HEK293 (cell line): ENCODE measurements around the gene MAP3K8.
"Not testable (repeated sequence)": the region's sequence is repeated elsewhere in the genome, so short reads cannot be mapped to it uniquely, and the experiment has no call there.

Experiments used
- CTCF ChIA-PET: fragments of 350-600 bp; formaldehyde crosslinking; extraction: SDS; loops from one replicate; lab custom pipeline; 2021; ENCODE audit warnings: antibody characterized with exemption; lab: Yijun Ruan, JAX
- POLR2A ChIA-PET: fragments of 300-600 bp; formaldehyde crosslinking; extraction: SDS; loops from one replicate; lab custom pipeline; 2020; ENCODE audit warnings: antibody characterized with exemption, inconsistent platforms; lab: Yijun Ruan, JAX
- H3K27ac ChIP-seq: fragments of 200-500 bp; sonication (Bioruptor generic); 2 replicates; pipeline ENCODE4 v1.5.1; 2014; ENCODE audit warnings: low read depth, low read length, control low read depth, inconsistent platforms; ENCODE audit errors: extremely low read depth
- H3K36me3 ChIP-seq, 2 experiments: fragments of 200-500 bp in 1 of 2; sonication (Bioruptor generic) in 1 of 2; 1 replicate in 1 of 2; 2 replicates in 1 of 2; pipeline ENCODE4 v1.5.1; 2014 to 2017; ENCODE audit warnings: inconsistent platforms in 2 of 2, low read length in 2 of 2; ENCODE audit not compliant: control insufficient read depth in 2 of 2, insufficient read depth in 1 of 2
- H3K4me1 ChIP-seq: fragments of 200-500 bp; sonication (Bioruptor generic); 2 replicates; pipeline ENCODE4 v1.5.1; 2014; ENCODE audit warnings: mild to moderate bottlenecking, low read length, inconsistent platforms; ENCODE audit not compliant: control insufficient read depth, insufficient read depth
- H3K4me3 ChIP-seq: 2 replicates; pipeline ENCODE4 v1.5.1; 2011; ENCODE audit warnings: low read depth, mild to moderate bottlenecking, control low read depth, low read length, moderate library complexity
- H3K9me3 ChIP-seq: fragments of 200-500 bp; sonication (Bioruptor generic); 2 replicates; pipeline ENCODE4 v1.5.1; 2014; ENCODE audit warnings: low read depth, low read length, inconsistent platforms; ENCODE audit not compliant: control insufficient read depth, insufficient read depth
- FEZF1 ChIP-seq: fragments of 450-650 bp; formaldehyde crosslinking; IDR thresholded peaks from 2 replicates; pipeline ENCODE4 v1.5.1; 2016; ENCODE audit warnings: missing biosample characterization, missing genetic modification characterization
- GLIS1 ChIP-seq: fragments of 450-650 bp; formaldehyde crosslinking; IDR thresholded peaks from 2 replicates; pipeline ENCODE4 v1.5.1; 2016; ENCODE audit warnings: missing biosample characterization, missing genetic modification characterization
- HOXD13 ChIP-seq: sonication (generic); formaldehyde crosslinking; IDR thresholded peaks from 2 replicates; pipeline ENCODE4 v1.8.0; 2022; ENCODE audit warnings: missing genetic modification reagents, borderline replicate concordance
- IKZF3 ChIP-seq: fragments of 450-650 bp; IDR thresholded peaks from 2 replicates; pipeline ENCODE4 v1.5.0; 2018; ENCODE audit warnings: missing biosample characterization, mild to moderate bottlenecking, missing genetic modification characterization, moderate library complexity
- KLF1 ChIP-seq: fragments of 450-650 bp; formaldehyde crosslinking; IDR thresholded peaks from 2 replicates; pipeline ENCODE4 v1.5.1; 2016; ENCODE audit warnings: missing biosample characterization, missing genetic modification characterization
- KLF10 ChIP-seq: fragments of 450-650 bp; IDR thresholded peaks from 2 replicates; pipeline ENCODE4 v1.5.1; 2018; ENCODE audit warnings: missing biosample characterization, mild to moderate bottlenecking, missing genetic modification characterization
- MYNN ChIP-seq: fragments of 450-650 bp; formaldehyde crosslinking; IDR thresholded peaks from 2 replicates; pipeline ENCODE4 v1.5.1; 2016; ENCODE audit warnings: missing biosample characterization, missing genetic modification characterization, borderline replicate concordance
- PATZ1 ChIP-seq: fragments of 450-650 bp; formaldehyde crosslinking; IDR thresholded peaks from 2 replicates; pipeline ENCODE4 v1.5.1; 2016; ENCODE audit warnings: missing biosample characterization, missing genetic modification characterization
- PRDM10 ChIP-seq: fragments of 450-650 bp; formaldehyde crosslinking; IDR thresholded peaks from 2 replicates; pipeline ENCODE4 v1.5.1; 2016; ENCODE audit warnings: missing biosample characterization, missing genetic modification characterization
- PRDM6 ChIP-seq: fragments of 450-650 bp; formaldehyde crosslinking; IDR thresholded peaks from 2 replicates; pipeline ENCODE4 v1.5.1; 2017; ENCODE audit warnings: missing biosample characterization, missing genetic modification characterization
- SP3 ChIP-seq: fragments of 450-650 bp; formaldehyde crosslinking; IDR thresholded peaks from 2 replicates; pipeline ENCODE4 v1.5.1; 2016; ENCODE audit warnings: missing biosample characterization, missing genetic modification characterization
- ZBTB20 ChIP-seq: fragments of 450-650 bp; formaldehyde crosslinking; IDR thresholded peaks from 2 replicates; pipeline ENCODE4 v1.5.1; 2016; ENCODE audit warnings: missing biosample characterization, missing genetic modification characterization
- ZBTB44 ChIP-seq: fragments of 450-650 bp; IDR thresholded peaks from 2 replicates; pipeline ENCODE4 v1.5.1; 2018; ENCODE audit warnings: missing biosample characterization, mild to moderate bottlenecking, missing genetic modification characterization
- ZBTB8A ChIP-seq: fragments of 450-650 bp; formaldehyde crosslinking; IDR thresholded peaks from 2 replicates; pipeline ENCODE4 v1.5.1; 2016; ENCODE audit warnings: missing biosample characterization, missing genetic modification characterization
- ZFP69B ChIP-seq: fragments of 450-650 bp; formaldehyde crosslinking; IDR thresholded peaks from 2 replicates; pipeline ENCODE4 v1.5.1; 2016; ENCODE audit warnings: missing biosample characterization, missing genetic modification characterization
- ZIC2 ChIP-seq: fragments of 450-650 bp; formaldehyde crosslinking; IDR thresholded peaks from 2 replicates; pipeline ENCODE4 v1.5.1; 2016; ENCODE audit warnings: missing biosample characterization, missing genetic modification characterization
- ZNF335 ChIP-seq: fragments of 450-650 bp; formaldehyde crosslinking; conservative IDR thresholded peaks from 2 replicates; pipeline ENCODE4 v1.5.1; 2016; ENCODE audit warnings: missing biosample characterization, missing genetic modification characterization
- ZNF423 ChIP-seq: fragments of 450-650 bp; formaldehyde crosslinking; IDR thresholded peaks from 2 replicates; pipeline ENCODE4 v1.5.1; 2016; ENCODE audit warnings: missing biosample characterization, missing genetic modification characterization
- ZNF664 ChIP-seq: fragments of 450-650 bp; formaldehyde crosslinking; IDR thresholded peaks from 2 replicates; pipeline ENCODE4 v1.5.1; 2016; ENCODE audit warnings: missing biosample characterization, missing genetic modification characterization
- ZSCAN30 ChIP-seq: fragments of 450-650 bp; IDR thresholded peaks from 2 replicates; pipeline ENCODE4 v1.5.1; 2018; ENCODE audit warnings: missing biosample characterization, mild to moderate bottlenecking, missing genetic modification characterization, moderate library complexity
- ZXDB ChIP-seq: fragments of 450-650 bp; formaldehyde crosslinking; IDR thresholded peaks from 2 replicates; pipeline ENCODE4 v1.5.1; 2016; ENCODE audit warnings: missing biosample characterization, missing genetic modification characterization

MAP3K8 gene

GRCh38 chr10:30435499-30436167 is 1.6 kb downstream of the MAP3K8 start:
- Histone ChIP-seq H3K36me3 (peaks cover 0 to 20% of the 10 kb centered on the region in 2 experiments; a peak in 2 of 3 replicates), H3K4me1 (peaks cover 36% of the 10 kb centered on the region)
- not testable (repeated sequence) for H3K4me3 ChIP-seq, H3K9me3 ChIP-seq, H3K27ac ChIP-seq
- ChIA-PET POLR2A (interaction anchor here (0.7 kb wide), 1 partner anchor 248 kb away, joined by 4 read pairs; no protein-coding TSS in a partner anchor), CTCF (interaction anchor here (2.7 kb wide), 1 partner anchor 156 kb away, joined by 12 read pairs; no protein-coding TSS in a partner anchor)
- TF ChIP-seq PRDM6 (tag by site-specific recombination) (peak; percentile 87), ZNF664 (tag by site-specific recombination) (peak; percentile 9; the same call in 1 of the 2 replicates)

- ChIA-PET POLR2A (interaction anchor here (0.7 kb wide), 1 partner anchor 247 kb away, joined by 4 read pairs; no protein-coding TSS in a partner anchor), CTCF (interaction anchor here (0.6 to 2.7 kb wide), 3 partner anchors 145 to 256 kb away, joined by 3 to 12 read pairs (median 7); no protein-coding TSS in a partner anchor)
- H3K4me3 ChIP-seq, result no peak overlapping the region
- no peak overlapping the region for H3K27ac ChIP-seq
- H3K9me3 ChIP-seq, result no peaks in the 10 kb centered on the region
- H3K4me1 ChIP-seq, result peaks cover 35% of the 10 kb centered on the region
- peaks cover 0 to 20% of the 10 kb centered on the region in 2 experiments; a peak in 2 of 3 replicates for H3K36me3 ChIP-seq
- TF ChIP-seq ZBTB8A (tag by site-specific recombination), result peak; percentile 60
- TF ChIP-seq IKZF3 (tag by site-specific recombination), result peak; percentile 34
- TF ChIP-seq SP3 (tag by site-specific recombination), result no peak
- TF ChIP-seq KLF1 (tag by site-specific recombination), result no peak
- no peak for TF ChIP-seq ZFP69B (tag by site-specific recombination)
- 0 out of 2 replicates have a peak, but pooled peaks have one; percentile 39 for TF ChIP-seq PRDM6 (tag by site-specific recombination)
- TF ChIP-seq FEZF1 (tag by site-specific recombination), result peak; percentile 68
- TF ChIP-seq PATZ1 (tag by site-specific recombination), result 0 out of 2 replicates have a peak, but pooled peaks have one; percentile 23
- peak; percentile 68 for TF ChIP-seq ZNF335
- peak; percentile 74 for TF ChIP-seq MYNN
- 0 out of 2 replicates have a peak, but pooled peaks have one; percentile 9 for TF ChIP-seq PRDM10 (tag by site-specific recombination)
- 0 out of 2 replicates have a peak, but pooled peaks have one; percentile 7 for TF ChIP-seq ZSCAN30
- TF ChIP-seq KLF10 (tag by site-specific recombination), result peak; percentile 14; the same call in 1 of the 2 replicates
- TF ChIP-seq ZIC2 (tag by site-specific recombination), result peak; percentile 28
- peak; percentile 47; the same call in 1 of the 2 replicates for TF ChIP-seq ZBTB44
- TF ChIP-seq GLIS1 (tag by site-specific recombination), result peak; percentile 65; the same call in 1 of the 2 replicates
- no peak for TF ChIP-seq ZNF423 (tag by site-specific recombination)
- peak; percentile 95 for TF ChIP-seq ZBTB20 (tag by site-specific recombination)
- no peak for TF ChIP-seq HOXD13 (CRISPR knock-in tag)
- TF ChIP-seq ZXDB (tag by site-specific recombination), result 0 out of 2 replicates have a peak, but pooled peaks have one; percentile 29
These were observed 2.2 kb downstream of the MAP3K8 start for GRCh38 chr10:30436191-30436611.
